GM19099 (cell line): ENCODE data around the gene CAMK1D.

Experiments
- POLR2A ChIP-seq: IDR thresholded peaks from 3 replicates; pipeline ENCODE4 v1.6.1; 2011; ENCODE audit warnings: low read depth; ENCODE audit not compliant: insufficient read length; ENCODE audit errors: extremely low read depth

Gene CAMK1D

GRCh38 chr10:12636571-12636970, 287.2 kb downstream of the CAMK1D start:
- no peak for TF ChIP-seq POLR2A

GRCh38 chr10:12637649-12638048, 288.3 kb downstream of the CAMK1D start:
- no peak for TF ChIP-seq POLR2A

- TF ChIP-seq POLR2A: peak; percentile 29
Observed at GRCh38 chr10:12638103-12638502, 288.8 kb downstream of the CAMK1D start.

GRCh38 chr10:12638781-12639180, 289.4 kb downstream of the CAMK1D start:
- TF ChIP-seq POLR2A: no peak

- TF ChIP-seq POLR2A: no peak
Observed at GRCh38 chr10:12639996-12640944, 290.9 kb downstream of the CAMK1D start.

- TF ChIP-seq POLR2A: no peak
Observed at GRCh38 chr10:12642036-12642435, 292.7 kb downstream of the CAMK1D start.

GRCh38 chr10:12643279-12643678, 293.9 kb downstream of the CAMK1D start:
- no peak for TF ChIP-seq POLR2A

- TF ChIP-seq POLR2A: no peak
Observed at GRCh38 chr10:12644380-12645144, 295.2 kb downstream of the CAMK1D start.

GRCh38 chr10:12645449-12645848, 296.1 kb downstream of the CAMK1D start:
- TF ChIP-seq POLR2A: no peak

- no peak for TF ChIP-seq POLR2A
Observed at GRCh38 chr10:12649012-12649584, 299.8 kb downstream of the CAMK1D start.

- no peak for TF ChIP-seq POLR2A
Observed at GRCh38 chr10:12650122-12650521, 300.8 kb downstream of the CAMK1D start.

- TF ChIP-seq POLR2A: no peak
Observed at GRCh38 chr10:12650538-12651298, 301.4 kb downstream of the CAMK1D start.

- no peak for TF ChIP-seq POLR2A
Observed at GRCh38 chr10:12655940-12656339, 306.6 kb downstream of the CAMK1D start.

- TF ChIP-seq POLR2A: no peak
Observed at GRCh38 chr10:12656518-12657142, 307.3 kb downstream of the CAMK1D start.
